HPDE6-E6E7 (cell line): Measurements from ENCODE around the gene LDLRAD2.
"Not testable (repeated sequence)": the region's sequence is repeated elsewhere in the genome, so short reads cannot be mapped to it uniquely, and the experiment has no call there.

Experiments
- DNase-seq: peaks from one replicate; pipeline ENCODE4 v3.0.0; 2011; ENCODE audit warnings: missing footprints; ENCODE audit errors: extremely low spot score

LDLRAD2 gene

DNA sequence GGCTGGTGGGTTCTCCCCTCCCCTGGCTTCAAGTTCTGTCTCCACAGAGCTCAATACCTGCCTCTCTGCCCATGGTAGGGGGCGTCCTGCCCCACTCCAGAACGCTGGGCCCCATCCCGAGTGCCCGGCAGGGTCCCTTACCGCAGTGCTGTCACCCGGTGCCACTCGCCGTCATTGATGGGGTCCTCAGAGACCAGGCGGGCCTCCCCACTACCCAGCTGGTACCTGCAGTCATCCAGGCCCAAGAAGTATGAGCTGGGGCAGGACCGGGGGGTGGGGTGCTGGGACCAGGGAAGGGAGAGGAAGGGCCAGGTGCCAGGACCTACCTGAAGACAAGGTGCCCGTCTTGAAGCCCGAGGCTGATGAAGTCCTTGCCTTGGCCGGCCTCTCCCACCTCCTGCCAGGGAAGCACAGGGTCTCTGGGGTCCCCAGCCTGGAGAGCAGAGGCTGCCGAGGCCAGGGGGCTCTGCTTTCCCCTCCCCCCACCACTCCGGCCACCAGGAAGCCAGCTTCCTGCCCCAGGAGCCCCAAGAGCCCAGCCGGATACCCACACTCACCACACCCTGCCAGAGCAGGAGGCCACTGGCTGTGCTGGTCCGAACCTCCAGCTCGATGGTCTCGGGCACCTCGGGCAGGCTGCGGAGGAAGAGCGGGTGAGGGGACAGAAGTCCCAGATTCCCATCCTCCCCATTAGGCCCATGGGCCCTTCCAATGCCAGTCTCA lies 12.1 kb downstream of the LDLRAD2 start:
- no peak for DNase-seq

DNA sequence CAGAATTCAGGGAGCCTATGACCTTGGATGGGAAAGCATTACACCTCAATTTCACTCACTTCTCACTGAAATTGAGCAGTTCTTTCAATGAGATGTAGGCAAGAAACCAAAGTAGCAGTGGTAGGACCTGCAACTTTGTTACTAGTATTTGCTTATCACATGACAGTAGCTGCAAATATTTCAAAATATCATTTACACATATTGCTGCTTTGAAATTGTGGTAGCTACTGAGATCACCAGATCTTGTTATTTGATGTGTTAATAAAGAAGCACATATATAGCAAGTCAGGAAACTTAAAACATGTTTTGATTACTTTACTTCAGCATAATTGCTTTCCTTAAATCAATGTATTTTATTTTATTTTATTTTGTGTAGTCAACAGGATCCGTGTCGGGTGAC lies 12.9 kb downstream of the LDLRAD2 start:
- DNase-seq, result no peak

- DNase-seq, result no peak
These were observed 13.3 kb downstream of the LDLRAD2 start for GRCh38 chr1:21825393-21825792.

DNA sequence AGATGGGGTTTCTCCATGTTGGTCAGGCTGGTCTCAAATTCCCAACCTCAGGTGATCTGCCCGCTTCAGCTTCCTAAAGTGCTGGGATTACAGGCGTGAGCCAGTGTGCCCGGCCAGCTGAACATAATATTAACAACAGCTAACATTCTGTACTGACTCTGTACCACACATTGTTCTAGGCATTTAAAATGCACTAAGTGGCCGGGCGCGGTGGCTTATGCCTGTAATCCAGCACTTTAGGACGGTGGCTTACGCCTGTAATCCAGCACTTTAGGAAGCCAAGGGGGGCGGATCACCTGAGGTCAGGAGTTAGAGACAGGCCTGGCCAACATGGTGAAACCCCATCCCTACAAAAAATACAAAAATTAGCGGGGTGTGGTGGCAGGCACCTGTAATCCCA lies 14.6 kb downstream of the LDLRAD2 start:
- DNase-seq, result not testable (repeated sequence)

DNA sequence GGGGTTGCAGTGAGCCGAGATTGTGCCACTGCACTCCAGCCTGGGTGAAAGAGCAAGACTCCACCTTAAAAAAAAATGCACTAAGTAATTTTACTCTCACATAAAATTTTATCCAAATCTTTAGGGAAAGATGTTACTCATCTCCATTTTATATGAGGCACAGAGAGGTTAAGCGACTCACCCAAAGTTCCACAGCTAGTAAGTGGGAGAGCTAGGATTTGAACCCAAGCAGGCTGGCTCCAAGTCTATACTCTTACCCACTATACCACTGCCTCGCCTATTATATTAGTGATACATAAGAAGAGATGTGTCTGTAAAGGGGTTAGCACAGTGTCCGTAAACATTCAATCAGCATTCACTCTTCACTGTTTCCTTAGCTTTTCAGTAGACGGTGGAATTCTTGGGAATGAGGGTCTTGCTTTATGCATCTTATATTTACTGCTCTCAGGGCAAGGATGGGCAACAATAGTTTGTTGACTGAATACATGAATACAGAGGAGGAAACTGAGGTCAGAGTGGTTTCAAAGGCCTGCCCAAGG lies 15.1 kb downstream of the LDLRAD2 start:
- no peak for DNase-seq

DNA sequence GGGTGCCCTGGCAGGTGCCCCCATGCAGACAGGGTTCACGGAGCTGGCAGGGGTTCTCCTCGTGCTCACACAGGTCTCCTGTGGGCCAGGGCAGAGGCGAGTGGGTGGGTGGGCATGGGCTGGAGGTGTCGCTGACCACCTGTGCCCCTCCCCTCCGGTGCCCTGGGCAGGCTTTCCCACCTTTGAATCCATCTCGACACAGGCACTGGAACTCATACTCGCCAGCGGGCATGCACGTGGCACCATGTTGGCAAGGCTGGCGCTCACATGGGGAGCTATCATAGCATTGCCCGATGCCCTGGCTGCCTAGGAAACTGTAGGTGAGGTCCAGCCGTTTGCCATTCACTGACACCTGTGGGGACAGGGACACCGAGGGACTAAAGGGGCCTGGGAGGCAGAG lies 16.0 kb downstream of the LDLRAD2 start:
- no peak for DNase-seq

DNA sequence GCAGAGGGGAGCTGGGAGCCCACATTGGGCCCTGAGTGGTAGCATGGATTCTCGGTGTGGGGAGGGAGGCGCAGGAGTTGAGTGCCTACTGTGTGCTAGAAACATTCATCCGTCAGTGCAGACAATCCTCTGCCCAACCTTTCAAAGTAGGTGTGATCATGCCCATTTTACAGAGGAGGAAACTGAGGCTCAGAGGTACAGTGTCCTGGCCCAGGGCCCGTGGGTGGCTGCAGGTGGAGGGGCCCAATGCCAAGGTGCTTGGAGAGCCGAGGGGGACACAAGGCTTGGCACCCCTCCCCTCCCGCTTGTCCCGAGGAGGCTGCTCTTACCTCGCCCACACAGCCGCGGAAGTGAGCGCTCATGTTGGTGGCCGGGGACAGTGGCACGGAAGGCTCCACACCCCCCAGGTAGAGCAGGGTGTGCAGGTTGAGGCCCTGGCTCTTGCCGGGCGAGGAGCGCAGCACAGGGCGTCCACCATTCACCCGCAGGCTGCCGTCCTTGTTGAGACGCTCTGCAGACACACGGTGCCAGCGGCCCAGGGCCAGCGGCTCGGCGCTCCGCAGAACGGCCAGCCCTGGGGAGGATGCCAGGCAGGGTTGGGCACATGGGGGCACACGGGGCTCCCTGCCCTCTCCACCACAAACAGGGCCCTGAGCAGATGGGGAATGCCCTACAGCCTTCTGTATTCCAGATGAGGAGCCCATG lies 16.6 kb downstream of the LDLRAD2 start:
- no peak for DNase-seq

- no peak for DNase-seq
These were observed 17.2 kb downstream of the LDLRAD2 start for GRCh38 chr1:21829294-21829693.

DNA sequence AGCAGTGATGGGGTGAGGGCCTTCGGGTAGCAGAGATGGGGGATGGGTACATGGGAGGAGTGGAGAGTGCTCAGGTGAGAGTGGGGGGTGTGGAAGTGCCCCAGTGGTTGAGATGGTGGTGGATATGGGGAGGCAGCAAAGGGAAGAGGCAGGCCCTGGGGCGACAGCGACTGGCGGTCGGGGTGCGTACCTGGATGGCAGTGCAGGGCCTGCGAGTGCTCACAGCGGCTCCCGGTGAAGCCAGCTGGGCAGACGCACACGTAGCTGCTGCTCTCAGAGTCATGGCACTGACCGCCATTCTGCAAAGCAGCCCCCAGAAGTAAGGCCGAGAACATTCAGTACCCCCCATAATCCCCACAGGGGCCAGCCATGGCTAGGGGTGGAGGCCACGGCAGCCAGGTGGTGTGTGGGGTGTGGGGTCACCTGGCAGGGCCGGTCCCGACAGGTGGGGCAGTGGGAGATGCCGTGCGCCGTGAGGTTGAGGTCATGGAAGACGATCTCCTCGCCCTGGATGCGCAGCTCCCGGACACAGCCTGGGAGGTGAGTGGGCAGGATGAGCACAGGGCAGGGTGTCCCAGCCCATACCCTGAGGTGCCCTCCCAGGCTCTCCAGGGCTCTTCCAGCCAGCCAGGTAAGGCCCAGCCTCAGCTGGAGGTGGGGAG lies 18.9 kb downstream of the LDLRAD2 start:
- no peak for DNase-seq

GRCh38 chr1:21831454-21831970 lies 19.4 kb downstream of the LDLRAD2 start:
- DNase-seq, result no peak

GRCh38 chr1:21833392-21833976 lies 21.4 kb downstream of the LDLRAD2 start:
- no peak for DNase-seq

- no peak for DNase-seq
These were observed 22.0 kb downstream of the LDLRAD2 start for GRCh38 chr1:21834094-21834493.

DNA sequence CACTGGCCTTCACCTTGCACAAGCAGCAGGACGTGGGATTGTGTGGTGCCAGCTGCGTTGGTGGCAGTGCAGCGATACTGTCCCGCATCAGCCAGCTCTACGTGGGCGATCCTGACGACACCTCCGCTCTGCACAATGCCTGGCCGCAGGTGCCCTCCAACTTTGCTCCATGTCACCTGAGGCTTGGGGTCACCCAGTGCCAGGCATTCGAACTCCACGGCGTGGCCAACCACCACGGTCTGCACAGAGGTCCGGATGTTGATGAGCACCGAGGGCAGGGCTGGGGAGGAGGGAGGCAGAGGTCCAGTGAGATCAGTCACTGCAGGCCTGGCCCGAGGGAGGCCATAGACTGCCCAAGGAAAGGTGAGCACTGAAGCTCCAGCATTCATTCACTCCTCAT lies 22.6 kb downstream of the LDLRAD2 start:
- no peak for DNase-seq

DNA sequence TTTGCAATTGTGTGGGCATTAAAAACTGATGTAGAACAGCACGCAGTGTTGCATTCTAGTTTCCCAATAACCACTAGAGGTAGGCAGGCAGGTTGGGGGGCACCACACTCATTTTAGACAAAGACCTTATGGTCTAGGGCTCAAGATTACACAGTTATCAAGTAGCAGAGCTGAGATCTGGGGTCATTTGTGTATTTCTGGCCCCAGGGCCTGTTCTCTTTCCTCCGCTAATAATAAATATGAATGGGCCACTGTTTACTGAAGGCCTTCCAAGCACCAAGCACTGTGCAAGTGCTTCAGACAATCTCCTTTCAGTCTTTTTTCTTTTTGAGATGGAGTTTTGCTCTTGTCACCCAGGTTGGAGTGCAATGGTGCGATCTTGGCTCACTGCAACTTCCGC lies 23.9 kb downstream of the LDLRAD2 start:
- no peak for DNase-seq

DNA sequence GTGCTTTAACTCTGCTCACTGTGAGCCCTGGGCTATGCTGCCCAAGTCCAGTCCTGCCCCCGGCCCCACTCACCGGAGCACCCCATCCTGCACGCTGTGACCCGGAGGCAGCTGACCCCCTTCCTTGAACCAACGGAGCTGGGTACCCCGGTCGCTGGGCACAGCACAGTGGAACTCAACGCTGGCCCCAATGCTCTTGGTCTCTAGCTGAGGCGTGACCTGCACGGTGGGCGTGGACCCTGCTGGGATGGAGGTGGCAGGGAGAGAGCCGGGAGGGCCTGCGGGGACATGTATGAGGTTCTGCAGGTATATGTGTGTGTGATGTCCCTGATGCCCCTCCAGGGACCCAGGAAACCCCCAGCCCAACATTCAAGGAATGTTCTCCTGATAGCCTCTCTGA lies 24.7 kb downstream of the LDLRAD2 start:
- no peak for DNase-seq

- DNase-seq, result no peak
These were observed 25.4 kb downstream of the LDLRAD2 start for GRCh38 chr1:21837476-21837875.

DNA sequence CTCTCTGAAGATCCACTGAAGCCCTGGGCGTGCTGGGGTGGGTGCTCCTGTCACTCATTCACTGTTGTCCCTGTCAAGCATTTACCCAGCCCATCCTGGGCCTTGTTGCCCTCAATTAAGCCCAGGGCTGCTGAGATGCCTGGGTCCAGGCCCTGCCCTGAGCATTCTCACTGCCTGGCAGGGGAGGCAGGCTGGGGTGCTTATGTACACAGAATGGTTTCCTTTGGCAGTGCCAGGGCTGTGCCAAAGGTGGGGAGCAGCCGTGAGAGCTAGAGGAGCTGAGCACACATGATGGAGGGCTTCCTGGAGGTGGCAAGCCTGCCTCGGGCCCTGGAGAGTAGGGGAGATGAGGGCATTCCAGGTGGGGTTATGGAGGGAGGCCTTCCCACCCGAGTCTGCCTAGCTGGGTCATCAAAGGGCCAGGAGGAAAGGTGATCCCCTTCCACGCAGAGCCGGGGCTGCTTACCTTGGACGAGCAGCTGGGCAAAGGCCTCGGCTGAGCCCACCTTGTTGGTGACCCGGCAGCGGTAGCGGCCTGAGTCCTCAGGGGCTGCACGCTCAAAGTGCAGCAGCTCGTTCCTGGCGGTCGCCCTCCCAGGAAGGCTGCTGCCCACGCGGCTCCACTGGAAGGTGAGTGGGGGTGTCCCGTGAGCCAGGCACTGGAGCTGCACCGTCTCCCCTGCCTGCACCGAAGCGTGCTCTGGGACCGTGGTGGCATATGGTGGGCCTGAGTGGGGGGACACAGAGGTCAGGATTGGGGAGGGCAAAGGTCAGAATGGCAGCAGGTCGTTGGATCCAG lies 26.5 kb downstream of the LDLRAD2 start:
- no peak for DNase-seq

DNA sequence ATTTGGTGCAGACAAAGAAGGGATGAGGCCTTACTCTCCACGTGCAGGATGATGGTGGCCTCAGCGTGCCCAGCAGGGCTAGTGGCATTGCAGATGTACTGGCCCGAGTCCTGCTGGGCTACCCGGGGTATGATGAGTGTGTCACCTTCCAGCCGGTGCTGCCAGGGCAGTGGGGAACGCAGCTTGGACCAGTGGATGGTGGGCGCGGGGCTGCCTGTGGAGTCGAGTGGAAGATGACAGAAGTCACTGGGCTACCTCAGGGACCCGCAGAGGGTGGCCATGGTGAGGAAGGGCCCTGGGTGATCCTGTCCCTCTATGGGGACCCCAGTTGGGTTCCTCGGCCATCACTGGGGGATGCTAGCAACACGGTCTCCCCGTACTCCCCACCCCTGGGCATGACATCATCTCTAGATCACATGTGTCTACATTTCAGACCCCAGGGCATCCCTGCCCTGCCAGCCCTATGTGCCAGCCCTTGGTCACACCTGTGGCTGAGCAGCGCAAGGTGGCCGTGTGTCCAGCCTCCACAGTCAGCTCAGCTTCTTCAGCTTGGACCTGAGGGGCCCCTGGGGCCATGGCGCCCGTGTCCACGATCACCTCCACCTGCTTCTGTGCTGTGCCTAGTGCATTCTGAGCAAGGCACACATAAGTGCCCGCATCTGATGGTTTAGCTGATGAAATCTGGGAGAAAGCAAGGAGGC lies 27.4 kb downstream of the LDLRAD2 start:
- DNase-seq, result no peak

DNA sequence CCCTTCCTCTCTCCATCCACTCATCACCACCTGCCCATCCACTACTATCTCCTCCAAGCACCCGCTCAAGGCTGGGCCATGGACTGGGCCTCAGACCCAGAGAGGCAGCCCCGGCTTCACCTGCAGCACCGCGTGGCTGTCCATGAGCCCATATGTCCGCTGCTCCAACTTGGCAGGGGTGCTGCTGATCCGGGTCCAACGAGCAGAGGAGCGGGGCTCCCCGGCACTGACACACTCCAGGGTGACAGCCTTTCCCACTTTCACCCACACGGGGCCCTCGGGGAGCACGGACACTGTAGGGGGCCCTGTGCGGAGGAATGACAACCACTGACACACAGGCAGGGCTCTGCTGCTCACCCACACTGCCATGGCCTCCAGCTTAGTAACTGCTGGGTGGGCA lies 28.9 kb downstream of the LDLRAD2 start:
- DNase-seq, result no peak

- DNase-seq, result no peak
These were observed 29.9 kb downstream of the LDLRAD2 start for GRCh38 chr1:21841852-21842466.
